HEK293T (cell line): ENCODE data around the gene GMIP.

ENCODE experiments used
- FOXM1 ChIP-seq: fragments of 450-650 bp; IDR thresholded peaks from 2 replicates; pipeline ENCODE4 v1.6.1; 2017; ENCODE audit warnings: mild to moderate bottlenecking, borderline replicate concordance
- SP1 ChIP-seq: fragments of 450-650 bp; IDR thresholded peaks from 2 replicates; pipeline ENCODE4 v1.6.1; 2017
- SUZ12 ChIP-seq: fragments of 450-650 bp; IDR thresholded peaks from 2 replicates; pipeline ENCODE4 v1.6.1; 2016; ENCODE audit warnings: mild to moderate bottlenecking
- ZNF384 ChIP-seq: fragments of 450-650 bp; IDR thresholded peaks from 2 replicates; pipeline ENCODE4 v1.6.1; 2016

DNA sequence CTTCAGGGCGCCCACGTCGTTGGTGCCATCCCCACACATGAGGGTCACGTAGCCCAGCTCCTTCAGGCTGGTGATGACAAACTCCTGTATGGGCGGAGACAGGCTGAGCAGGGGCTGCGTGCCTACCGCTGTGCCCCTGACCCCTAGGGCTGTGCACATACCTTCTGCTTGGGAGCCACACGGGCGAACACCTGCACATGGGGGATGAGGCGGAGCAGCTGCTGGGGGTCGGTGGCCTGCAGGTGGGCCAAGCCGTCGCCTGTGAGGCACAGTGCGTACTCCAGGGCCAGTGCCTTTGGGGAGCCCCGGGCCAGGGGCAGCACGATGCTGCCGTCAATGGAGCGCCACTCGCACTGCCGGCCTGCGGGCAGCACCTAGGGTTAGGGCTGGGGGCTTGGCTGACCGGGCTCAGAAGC, 6.1 kb upstream of the GMIP start:
- TF ChIP-seq SP1 (no peak), ZNF384 (no peak), SUZ12 (no peak), FOXM1 (no peak)
